ENCODE measurements around the gene C5AR2.

- no peak for TF ChIP-seq CTCF (conservative IDR thresholded peaks at IDR 0.05)
- no peak for TF ChIP-seq ZFX (IDR thresholded peaks at IDR 0.05)
Observed at GRCh38 chr19:47374876-47375693, 43.1 kb downstream of the C5AR2 start.
